NB4 (cell line): ENCODE results near the gene MUC5B.

Experiments used
- DNase-seq: peaks from one replicate; pipeline ENCODE4 v3.0.0; 2010; ENCODE audit warnings: low read depth
- H3K4me3 ChIP-seq: one replicate; pipeline ENCODE4 v1.5.1; 2011; ENCODE audit warnings: mild to moderate bottlenecking, low read depth, low read length, moderate library complexity
- MAX ChIP-seq: IDR thresholded peaks from 2 replicates; pipeline ENCODE4 v1.6.1; 2011; ENCODE audit warnings: low read depth, low read length
- MYC ChIP-seq: IDR thresholded peaks from 2 replicates; pipeline ENCODE4 v1.6.1; 2011; ENCODE audit warnings: low read depth, low read length
- POLR2A ChIP-seq: IDR thresholded peaks from 2 replicates; pipeline ENCODE4 v1.6.1; 2011; ENCODE audit warnings: mild to moderate bottlenecking; ENCODE audit not compliant: insufficient read length; ENCODE audit errors: extremely low read depth
- TF ChIP-seq, protein P1 (sequence below): IDR thresholded peaks from one replicate; pipeline ENCODE4 v1.5.1; 2012; ENCODE audit warnings: low read depth, low read length

The MUC5B gene

DNA sequence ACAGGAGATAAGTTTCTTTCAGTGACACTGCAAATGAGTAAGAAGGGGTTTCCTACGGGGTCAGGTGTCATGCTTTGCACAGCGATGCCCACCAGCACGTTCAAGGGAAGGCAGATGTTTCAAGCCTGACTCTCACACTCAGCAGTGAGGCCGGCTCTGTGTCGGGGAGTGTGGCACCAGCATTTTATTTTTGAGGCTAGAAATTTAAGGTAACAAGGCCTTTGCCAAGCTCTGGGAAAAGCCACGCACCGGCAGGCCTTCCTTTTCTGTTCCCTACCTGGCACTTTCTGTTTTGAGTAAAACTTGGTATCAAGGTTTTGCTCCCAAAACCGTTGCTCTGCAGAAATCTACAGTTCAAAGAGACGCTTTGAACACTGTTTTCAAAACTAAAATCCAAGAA lies 48.5 kb downstream of the MUC5B start:
- DNase-seq: no peak
- no peak for TF ChIP-seq MAX
- TF ChIP-seq POLR2A: no peak
- no peak for TF ChIP-seq MYC
- TF ChIP-seq, protein P1, sequence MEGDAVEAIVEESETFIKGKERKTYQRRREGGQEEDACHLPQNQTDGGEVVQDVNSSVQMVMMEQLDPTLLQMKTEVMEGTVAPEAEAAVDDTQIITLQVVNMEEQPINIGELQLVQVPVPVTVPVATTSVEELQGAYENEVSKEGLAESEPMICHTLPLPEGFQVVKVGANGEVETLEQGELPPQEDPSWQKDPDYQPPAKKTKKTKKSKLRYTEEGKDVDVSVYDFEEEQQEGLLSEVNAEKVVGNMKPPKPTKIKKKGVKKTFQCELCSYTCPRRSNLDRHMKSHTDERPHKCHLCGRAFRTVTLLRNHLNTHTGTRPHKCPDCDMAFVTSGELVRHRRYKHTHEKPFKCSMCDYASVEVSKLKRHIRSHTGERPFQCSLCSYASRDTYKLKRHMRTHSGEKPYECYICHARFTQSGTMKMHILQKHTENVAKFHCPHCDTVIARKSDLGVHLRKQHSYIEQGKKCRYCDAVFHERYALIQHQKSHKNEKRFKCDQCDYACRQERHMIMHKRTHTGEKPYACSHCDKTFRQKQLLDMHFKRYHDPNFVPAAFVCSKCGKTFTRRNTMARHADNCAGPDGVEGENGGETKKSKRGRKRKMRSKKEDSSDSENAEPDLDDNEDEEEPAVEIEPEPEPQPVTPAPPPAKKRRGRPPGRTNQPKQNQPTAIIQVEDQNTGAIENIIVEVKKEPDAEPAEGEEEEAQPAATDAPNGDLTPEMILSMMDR: no peak
- H3K4me3 ChIP-seq: no peak overlapping the region

DNA sequence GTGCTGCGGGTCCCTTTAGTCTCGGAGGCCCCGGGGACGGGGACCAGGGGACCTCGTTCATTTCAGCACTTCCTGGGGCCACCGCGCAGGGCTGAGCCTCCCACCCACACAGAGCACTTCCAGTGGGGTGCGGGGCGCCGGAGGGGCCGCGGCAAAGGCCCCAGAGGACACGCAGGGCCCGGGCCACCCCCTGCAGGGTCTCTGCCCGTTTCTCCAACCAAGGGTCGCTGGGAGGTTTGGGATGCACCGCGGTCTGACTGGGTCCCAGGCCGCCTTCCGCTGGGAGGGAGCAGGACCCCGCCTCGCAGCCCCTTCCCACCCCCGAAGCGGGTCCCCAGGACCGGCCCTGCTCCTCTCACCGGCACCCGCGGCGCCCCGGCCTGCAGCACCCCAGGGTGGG lies 49.1 kb downstream of the MUC5B start:
- DNase-seq: no peak
- H3K4me3 ChIP-seq: no peak overlapping the region
- TF ChIP-seq, protein P1: no peak
- TF ChIP-seq POLR2A: no peak
- no peak for TF ChIP-seq MAX
- TF ChIP-seq MYC: no peak

- TF ChIP-seq POLR2A: no peak
- no peak for TF ChIP-seq MYC
- TF ChIP-seq, protein P1: no peak
- TF ChIP-seq MAX: no peak
- no peak overlapping the region for H3K4me3 ChIP-seq
- DNase-seq: no peak
Measured at GRCh38 chr11:1272531-1272930, 49.7 kb downstream of the MUC5B start.

DNA sequence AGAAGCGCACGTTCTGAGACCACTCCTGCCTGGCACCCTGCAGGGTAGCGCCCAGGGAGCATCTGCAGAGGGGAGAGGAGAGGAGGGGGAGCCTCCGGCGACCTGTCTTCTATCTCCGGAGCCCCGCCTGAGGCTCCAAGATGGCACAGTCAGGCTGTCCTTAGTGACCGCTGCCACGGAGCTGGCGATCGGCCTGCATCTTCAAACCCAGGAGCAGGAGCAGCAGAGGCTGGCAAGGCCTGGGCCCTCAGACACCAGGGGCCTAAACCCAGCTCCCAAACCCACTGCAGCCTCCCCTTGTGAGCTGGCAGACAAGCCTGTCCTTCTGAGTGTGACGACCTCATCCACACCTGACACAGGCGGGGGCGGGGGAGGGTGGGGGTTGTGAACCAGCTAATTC lies 51.6 kb downstream of the MUC5B start:
- no peak for DNase-seq
- TF ChIP-seq POLR2A (no peak), MAX (no peak), MYC (no peak)
- TF ChIP-seq, protein P1: no peak
- H3K4me3 ChIP-seq: no peak overlapping the region

GRCh38 chr11:1275021-1275420 lies 52.2 kb downstream of the MUC5B start:
- TF ChIP-seq, protein P1: no peak
- TF ChIP-seq POLR2A: no peak
- no peak for TF ChIP-seq MAX
- TF ChIP-seq MYC: no peak
- no peak for DNase-seq
- H3K4me3 ChIP-seq: no peak overlapping the region

- TF ChIP-seq POLR2A (no peak), MYC (no peak), MAX (no peak)
- TF ChIP-seq, protein P1: no peak
- H3K4me3 ChIP-seq: no peak overlapping the region
Measured at GRCh38 chr11:1276041-1276790, 53.4 kb downstream of the MUC5B start.

More at GRCh38 chr11:1276041-1276790, 53.4 kb downstream of the MUC5B start:
- DNase-seq: no peak
